Nephron (organoid): ENCODE results near the gene CYP3A5.
"Not testable (repeated sequence)": the region's sequence is repeated elsewhere in the genome, so short reads cannot be mapped to it uniquely, and the experiment has no call there.

Experiments
- H3K27ac Mint-ChIP-seq, 3 experiments: 2 replicates each; pipeline ENCODE4 v1.8.0; 2020; ENCODE audit warnings: mixed read lengths in 3 of 3, mild to moderate bottlenecking in 2 of 3, moderate library complexity in 1 of 3
- H3K27me3 Mint-ChIP-seq: 2 replicates; pipeline ENCODE4 v1.8.0; 2021; ENCODE audit warnings: low read depth, mild to moderate bottlenecking, moderate library complexity, mixed read lengths
- H3K36me3 Mint-ChIP-seq: 2 replicates; pipeline ENCODE4 v1.8.0; 2020; ENCODE audit warnings: low read depth, mixed read lengths
- H3K4me1 Mint-ChIP-seq: 2 replicates; pipeline ENCODE4 v1.8.0; 2020; ENCODE audit warnings: mixed read lengths
- H3K4me3 Mint-ChIP-seq, 3 experiments: 2 replicates each; pipeline ENCODE4 v1.8.0; 2020; ENCODE audit warnings: mild to moderate bottlenecking in 3 of 3, mixed read lengths in 3 of 3, moderate library complexity in 2 of 3
- H3K9me3 Mint-ChIP-seq: 2 replicates; pipeline ENCODE4 v1.8.0; 2020; ENCODE audit warnings: mixed read lengths
- CTCF ChIP-seq, 3 experiments: fragments of 200-600 bp; sonication (generic); IDR thresholded peaks; one replicate each; pipeline ENCODE4 v1.5.0; 2021; ENCODE audit warnings: antibody characterized with exemption in 3 of 3; ENCODE audit not compliant: unreplicated experiment in 3 of 3

Gene CYP3A5

DNA sequence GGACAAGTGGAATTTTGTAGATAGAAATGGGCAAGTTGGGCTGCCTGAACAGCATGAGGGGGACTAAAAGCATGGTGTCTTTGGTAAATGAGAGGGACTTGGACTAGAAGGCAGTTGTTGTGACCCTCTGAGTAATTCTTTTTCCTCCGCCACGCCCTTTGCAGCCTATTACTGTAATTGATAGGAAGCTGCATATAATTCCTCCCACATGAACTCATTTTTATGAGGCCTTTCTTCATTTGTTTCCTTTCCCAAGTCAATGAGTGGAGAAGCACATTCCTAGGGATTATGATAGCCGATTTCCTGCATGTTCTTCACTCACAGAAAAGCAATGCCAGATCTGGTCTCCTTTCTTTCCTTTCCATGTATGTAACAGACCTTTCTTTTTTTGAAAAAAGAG is 35.4 kb downstream of the CYP3A5 start:
- Mint-ChIP-seq H3K4me3 (no peak overlapping the region), H3K27ac (no peak overlapping the region), H3K27me3 (no peaks in the 10 kb centered on the region), H3K9me3 (peaks cover 10% of the 10 kb centered on the region), H3K4me1 (no peaks in the 10 kb centered on the region), H3K36me3 (peaks cover 39% of the 10 kb centered on the region)
- no peak for TF ChIP-seq CTCF (IDR thresholded peaks at IDR 0.05; ENCODE audit: unreplicated experiment in 3 of 3)

DNA sequence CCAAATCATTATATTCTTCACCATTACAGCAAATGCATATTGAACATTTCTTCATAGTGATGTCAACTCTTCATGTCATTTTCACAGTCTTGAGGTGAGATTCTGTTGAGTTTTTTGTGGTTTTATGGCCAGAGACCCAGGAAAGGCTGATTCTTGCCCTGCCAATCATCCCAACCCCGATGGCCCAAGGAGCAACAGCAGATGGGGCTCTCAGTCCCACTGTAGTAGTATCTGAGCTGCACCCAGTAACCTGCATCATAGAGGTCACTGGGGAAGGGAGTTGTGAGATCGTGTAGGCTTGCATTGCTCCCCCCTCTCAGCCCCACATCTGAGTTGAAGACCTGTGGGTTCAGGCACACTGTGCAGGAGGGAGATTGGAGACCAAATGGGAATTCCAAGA is 36.3 kb downstream of the CYP3A5 start:
- H3K9me3 Mint-ChIP-seq, result peaks cover 10% of the 10 kb centered on the region
- peaks cover 39% of the 10 kb centered on the region for H3K36me3 Mint-ChIP-seq
- no peak overlapping the region for H3K4me3 Mint-ChIP-seq
- H3K4me1 Mint-ChIP-seq, result no peaks in the 10 kb centered on the region
- TF ChIP-seq CTCF (IDR thresholded peaks at IDR 0.05; ENCODE audit: unreplicated experiment in 3 of 3), result no peak
- H3K27me3 Mint-ChIP-seq, result no peaks in the 10 kb centered on the region
- H3K27ac Mint-ChIP-seq, result no peak overlapping the region

DNA sequence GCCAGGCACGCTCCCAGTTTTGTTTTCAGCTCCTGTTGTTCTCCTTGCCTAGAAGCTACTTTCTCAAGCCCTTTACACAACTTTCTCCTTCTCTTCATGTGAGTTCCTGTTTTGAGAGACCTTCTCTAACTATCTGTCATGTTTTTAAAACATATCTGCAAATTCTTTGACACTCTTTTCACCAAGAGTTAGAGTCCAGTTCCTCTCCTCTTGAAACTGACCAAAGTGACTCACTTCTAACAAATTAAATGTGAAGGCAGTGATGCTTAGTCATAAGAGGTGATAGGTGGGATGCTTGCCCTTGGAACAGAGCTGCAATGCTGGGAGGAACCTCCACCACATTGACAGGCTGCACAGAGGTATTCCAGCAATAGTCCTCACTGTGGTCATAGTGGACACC is 37.8 kb downstream of the CYP3A5 start:
- Mint-ChIP-seq H3K36me3 (peaks cover 38% of the 10 kb centered on the region), H3K9me3 (peaks cover 10% of the 10 kb centered on the region), H3K27ac (no peak overlapping the region), H3K27me3 (no peaks in the 10 kb centered on the region), H3K4me1 (no peaks in the 10 kb centered on the region), H3K4me3 (no peak overlapping the region)
- no peak for TF ChIP-seq CTCF (IDR thresholded peaks at IDR 0.05; ENCODE audit: unreplicated experiment in 3 of 3)

DNA sequence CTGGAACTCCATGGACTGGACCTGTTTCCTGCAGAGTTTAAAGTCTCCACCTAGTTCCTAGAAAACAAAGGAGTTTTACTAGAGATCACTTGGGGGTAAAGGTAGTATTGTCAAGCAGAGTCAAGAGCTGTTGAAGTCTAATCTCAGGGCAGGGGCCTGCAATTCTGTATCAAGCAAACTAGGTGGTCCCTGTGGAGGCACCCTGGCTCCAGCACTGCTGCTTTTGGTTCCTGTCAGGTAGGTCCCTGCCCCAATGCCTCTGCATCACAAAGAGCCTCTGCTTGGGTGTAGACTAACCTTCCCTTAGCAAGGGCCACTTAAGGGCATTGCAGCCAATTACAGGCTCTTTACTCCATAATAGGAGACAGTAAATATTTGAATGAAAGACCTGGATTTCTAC is 40.5 kb downstream of the CYP3A5 start:
- Mint-ChIP-seq H3K27ac (no peak overlapping the region), H3K27me3 (no peaks in the 10 kb centered on the region), H3K4me1 (no peaks in the 10 kb centered on the region), H3K4me3 (no peak overlapping the region), H3K36me3 (peaks cover 16% of the 10 kb centered on the region), H3K9me3 (peaks cover 2% of the 10 kb centered on the region)
- no peak for TF ChIP-seq CTCF (IDR thresholded peaks at IDR 0.05; ENCODE audit: unreplicated experiment in 3 of 3)

GRCh38 chr7:99638731-99639130 is 41.1 kb downstream of the CYP3A5 start:
- no peaks in the 10 kb centered on the region for H3K9me3 Mint-ChIP-seq
- H3K36me3 Mint-ChIP-seq, result peaks cover 12% of the 10 kb centered on the region
- H3K27me3 Mint-ChIP-seq, result no peaks in the 10 kb centered on the region
- no peak overlapping the region for H3K27ac Mint-ChIP-seq
- no peak for TF ChIP-seq CTCF (IDR thresholded peaks at IDR 0.05; ENCODE audit: unreplicated experiment in 3 of 3)
- H3K4me1 Mint-ChIP-seq, result no peaks in the 10 kb centered on the region
- no peak overlapping the region for H3K4me3 Mint-ChIP-seq

DNA sequence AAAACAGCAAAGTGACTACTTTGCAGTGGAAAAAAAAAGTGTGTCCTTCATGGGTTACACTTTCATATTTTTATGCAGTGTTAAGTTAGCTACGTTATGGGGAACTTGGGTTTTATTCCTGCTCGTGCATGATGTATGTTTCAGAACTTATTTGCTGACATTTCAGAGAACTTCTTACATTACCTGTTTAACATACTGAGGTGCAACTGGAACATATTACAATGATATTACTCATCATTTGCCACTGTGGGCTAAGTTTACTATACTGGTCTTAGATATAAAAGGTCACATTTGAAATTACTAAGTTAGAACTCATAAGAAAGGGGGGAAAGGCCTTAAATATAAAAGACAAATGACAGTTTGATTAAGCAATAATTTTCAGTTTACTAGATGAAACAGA is 42.4 kb downstream of the CYP3A5 start:
- not testable (repeated sequence) for H3K9me3 Mint-ChIP-seq, H3K36me3 Mint-ChIP-seq, H3K27ac Mint-ChIP-seq, H3K4me3 Mint-ChIP-seq, H3K4me1 Mint-ChIP-seq, H3K27me3 Mint-ChIP-seq
